DMS153 treated with DMSO at 0.1 percent for 48 hours (cell line): Measurements from ENCODE around the gene URB1.
A peak's percentile ranks its signal among the peaks of the same experiment; 100 is the strongest.
"Not testable (repeated sequence)": the region's sequence is repeated elsewhere in the genome, so short reads cannot be mapped to it uniquely, and the experiment has no call there.

ENCODE experiments used
- DNase-seq: peaks from one replicate; lab custom pipeline; 2025; ENCODE audit not compliant: unreplicated experiment; lab: John Stamatoyannopoulos, UW

The URB1 gene

GRCh38 chr21:32298658-32299081 lies 94.1 kb downstream of the URB1 start, which contains the start of gene MRAP:
MRAP (plus strand) TSS chr21:32298855; CDS start chr21:32298972, 117 bp downstream.
- no peak for DNase-seq

GRCh38 chr21:32298148-32298559 lies 94.7 kb downstream of the URB1 start:
- DNase-seq: no peak

DNA sequence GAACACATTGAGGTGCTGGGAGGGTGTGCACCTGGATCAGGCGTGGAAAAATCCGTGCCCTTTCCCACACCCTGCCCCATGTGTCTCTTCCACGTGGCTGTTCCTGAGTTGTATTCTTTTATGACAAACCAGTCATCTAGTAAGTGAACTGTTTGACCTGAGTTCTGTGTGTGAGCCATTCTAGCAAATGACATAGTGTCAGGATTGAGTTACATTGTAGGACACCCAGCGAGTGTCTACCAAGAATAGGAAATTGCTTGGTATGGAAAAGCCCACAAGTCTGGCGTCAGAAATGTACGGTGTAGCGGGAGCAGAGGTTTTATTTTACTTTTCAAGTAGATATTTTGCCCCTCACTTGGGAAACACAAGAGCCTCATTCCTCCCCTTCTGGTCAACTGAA lies 95.4 kb downstream of the URB1 start:
- DNase-seq: no peak

DNA sequence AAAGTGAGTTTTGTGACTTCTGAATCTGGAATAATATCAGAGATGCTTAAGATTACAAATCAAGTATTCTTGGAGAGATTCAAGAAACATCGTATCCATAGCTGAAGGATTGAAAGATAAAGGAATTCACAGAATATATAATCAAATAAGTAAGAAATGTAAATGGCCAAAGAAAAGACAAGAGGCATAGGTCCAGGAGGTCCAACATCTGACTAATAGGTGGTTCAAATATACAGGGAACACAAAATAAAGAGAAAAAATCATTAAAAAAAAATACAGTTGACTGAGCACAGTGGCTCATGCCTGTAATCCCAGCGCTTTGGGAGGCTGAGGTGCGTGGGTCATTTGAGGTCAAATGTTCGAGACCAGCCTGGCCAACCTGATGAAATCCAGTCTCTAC lies 107.3 kb downstream of the URB1 start:
- DNase-seq: no peak

DNA sequence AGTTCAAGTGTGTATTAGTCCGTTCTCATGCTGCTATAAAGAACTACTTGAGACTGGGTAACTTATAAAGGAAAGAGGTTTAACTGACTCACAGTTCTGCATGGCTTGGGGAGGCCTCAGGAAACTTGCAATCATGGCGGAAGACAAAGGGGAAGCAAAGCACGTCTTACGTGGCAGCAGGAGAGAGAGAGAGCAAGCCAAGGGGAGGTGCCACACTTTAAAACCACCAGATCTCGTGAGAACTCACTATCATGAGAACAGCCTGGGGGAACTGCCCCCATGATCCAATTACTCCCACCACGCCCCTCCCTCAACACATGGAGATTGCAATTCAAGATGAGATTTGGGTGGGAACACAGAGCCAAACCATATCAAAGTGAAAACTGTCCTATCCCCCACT lies 109.8 kb downstream of the URB1 start:
- no peak for DNase-seq

DNA sequence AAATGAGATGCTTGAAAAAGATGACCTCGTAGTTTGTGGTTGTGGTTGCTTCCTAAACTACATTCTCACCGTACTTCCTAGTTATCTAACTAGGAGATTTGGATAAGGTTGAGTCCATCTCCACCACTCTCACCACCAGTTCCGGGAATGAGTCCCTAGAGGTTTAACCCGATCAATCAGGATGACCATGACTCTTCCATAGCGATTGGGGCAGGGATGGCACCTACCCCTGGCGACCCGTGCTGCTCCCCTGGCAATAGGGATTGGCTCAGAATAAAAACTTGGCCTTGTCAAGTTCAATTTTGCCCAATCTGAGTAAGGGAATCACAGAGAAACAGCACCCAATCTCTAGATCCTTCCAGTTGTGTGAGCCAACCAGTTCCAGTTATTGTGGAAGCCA lies 111.3 kb downstream of the URB1 start:
- DNase-seq: no peak

GRCh38 chr21:32279377-32279680 lies 113.5 kb downstream of the URB1 start:
- no peak for DNase-seq

GRCh38 chr21:32278518-32279376 lies 114.1 kb downstream of the URB1 start, which contains the start of gene MIS18A:
MIS18A (minus strand) TSS chr21:32279049; CDS start chr21:32279014, 35 bp downstream.
- DNase-seq: peak; percentile 91

DNA sequence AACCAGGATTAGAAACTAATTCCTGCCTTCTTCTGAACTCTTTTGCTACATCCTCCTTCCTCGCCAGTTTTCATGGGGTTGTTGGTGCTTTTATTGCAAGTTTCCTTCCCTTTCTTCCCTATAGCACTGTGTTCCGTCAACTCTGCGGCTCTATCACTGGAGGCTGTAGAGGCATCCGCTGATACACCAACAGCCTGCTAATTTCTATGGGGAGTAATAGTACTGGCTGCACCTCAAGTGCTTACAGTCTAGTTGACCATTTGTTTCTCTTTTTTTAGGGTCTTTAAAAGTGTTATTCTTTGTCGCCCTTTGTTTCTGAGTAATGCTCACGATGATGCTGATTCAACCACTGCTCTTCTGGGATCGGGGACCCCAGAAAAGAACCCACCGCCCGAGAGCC lies 114.7 kb downstream of the URB1 start:
- DNase-seq: no peak

GRCh38 chr21:32276671-32277070 lies 116.1 kb downstream of the URB1 start:
- DNase-seq: no peak

DNA sequence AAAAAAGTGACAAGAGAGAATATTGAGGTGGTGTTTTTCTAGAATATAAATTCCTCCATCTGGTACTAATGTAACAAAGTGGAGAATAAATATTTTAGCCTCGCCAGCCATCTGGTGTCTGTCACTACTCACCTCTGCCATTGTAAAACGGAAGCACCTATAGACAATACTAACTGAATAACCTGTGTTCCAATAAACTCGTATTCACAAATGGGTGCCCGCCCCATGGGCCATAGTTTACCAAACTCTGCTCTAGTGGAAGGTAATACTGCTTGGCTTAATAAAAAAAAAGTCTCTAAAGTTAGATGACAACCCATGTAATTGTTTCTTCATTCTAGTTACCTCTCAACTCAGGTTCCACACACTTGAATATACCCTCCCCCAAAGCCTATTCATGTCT lies 122.1 kb downstream of the URB1 start:
- DNase-seq: no peak

DNA sequence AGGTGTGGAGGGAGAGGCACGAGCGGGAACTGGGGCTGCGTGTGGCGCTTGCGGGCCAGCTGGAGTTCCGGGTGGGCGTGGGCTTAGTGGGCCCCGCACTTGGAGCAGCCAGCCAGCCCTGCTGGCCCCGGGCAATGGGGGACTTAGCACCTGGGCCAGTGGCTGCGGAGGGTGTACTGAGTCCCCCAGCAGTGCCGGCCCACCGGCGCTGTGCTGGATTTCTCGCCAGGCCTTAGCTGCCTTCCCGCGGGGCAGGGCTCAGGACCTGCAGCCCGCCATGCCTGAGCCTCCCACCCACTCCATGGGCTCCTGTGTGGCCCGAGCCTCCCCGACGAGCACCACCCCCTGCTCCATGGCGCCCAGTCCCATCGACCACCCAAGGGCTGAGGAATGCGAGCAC lies 127.5 kb downstream of the URB1 start:
- not testable (repeated sequence) for DNase-seq

DNA sequence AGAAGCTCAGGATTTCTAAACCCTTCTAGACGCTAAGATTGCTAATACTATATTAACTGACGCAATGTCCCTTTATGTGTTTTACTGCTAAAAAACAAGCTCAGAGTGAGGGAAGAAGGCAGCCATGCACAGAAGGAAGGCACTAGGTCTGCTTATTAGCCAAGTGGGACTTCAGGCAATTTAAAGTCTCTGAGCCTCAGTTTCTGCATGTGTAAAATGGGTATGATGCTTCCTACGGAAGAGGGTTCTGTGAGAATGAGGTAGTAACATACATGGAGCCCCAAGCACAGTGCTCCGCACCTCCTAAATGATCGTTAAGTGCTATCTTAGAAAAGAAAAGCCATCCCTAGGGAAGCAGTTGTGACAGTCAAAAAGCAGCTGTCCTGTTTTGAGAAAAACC lies 130.9 kb downstream of the URB1 start:
- DNase-seq: no peak
